Central memory CD4-positive, alpha-beta T cell (primary cell): ENCODE measurements around the gene KRTAP10-8.
"Not testable (repeated sequence)": the region's sequence is repeated elsewhere in the genome, so short reads cannot be mapped to it uniquely, and the experiment has no call there.

ENCODE experiments used
- DNase-seq: peaks from one replicate; pipeline ENCODE4 v3.0.0; 2022

The KRTAP10-8 gene

GRCh38 chr21:44618909-44619308, 7.0 kb downstream of the KRTAP10-8 start:
- peak; percentile 73 for DNase-seq

DNA sequence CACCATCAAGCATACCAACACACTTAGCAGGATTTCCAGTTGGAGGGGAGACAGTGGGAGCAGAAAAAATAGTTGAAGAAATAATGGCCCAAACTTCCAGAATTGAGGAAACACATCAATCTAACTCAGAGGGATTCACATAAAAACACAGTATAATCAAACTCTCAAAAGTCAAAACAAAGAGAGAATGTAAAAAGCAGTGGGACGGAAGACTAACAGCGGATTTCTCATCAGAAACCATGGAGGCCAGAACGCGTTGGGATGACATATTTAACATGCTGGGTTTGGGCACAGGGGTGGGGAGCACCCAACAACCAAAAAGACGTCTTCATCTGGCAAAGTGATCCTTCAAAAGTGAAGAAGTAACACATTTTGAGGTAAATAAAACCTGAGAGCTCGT, 8.0 kb downstream of the KRTAP10-8 start:
- no peak for DNase-seq

- DNase-seq: no peak
Observed at GRCh38 chr21:44623575-44623974, 11.7 kb downstream of the KRTAP10-8 start.

DNA sequence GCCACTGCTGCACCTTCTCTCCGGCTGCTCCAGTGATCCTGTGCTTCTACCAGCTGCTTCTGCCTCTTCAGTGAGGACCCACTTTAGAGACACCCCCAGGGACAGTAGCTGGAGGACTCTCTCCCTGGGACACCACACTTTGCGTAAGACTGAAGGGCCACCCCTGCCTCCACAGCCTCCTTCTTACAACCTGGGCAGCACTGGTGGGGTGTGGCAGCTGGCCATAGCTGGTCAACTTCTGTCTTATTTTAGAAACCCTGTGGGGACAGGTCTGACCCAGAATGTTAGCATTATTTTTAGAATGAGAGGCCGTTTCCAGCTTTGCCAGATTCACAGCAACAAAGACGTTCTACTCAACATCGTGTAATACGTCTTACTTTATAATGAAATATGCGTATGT, 13.9 kb downstream of the KRTAP10-8 start:
- DNase-seq: no peak

DNA sequence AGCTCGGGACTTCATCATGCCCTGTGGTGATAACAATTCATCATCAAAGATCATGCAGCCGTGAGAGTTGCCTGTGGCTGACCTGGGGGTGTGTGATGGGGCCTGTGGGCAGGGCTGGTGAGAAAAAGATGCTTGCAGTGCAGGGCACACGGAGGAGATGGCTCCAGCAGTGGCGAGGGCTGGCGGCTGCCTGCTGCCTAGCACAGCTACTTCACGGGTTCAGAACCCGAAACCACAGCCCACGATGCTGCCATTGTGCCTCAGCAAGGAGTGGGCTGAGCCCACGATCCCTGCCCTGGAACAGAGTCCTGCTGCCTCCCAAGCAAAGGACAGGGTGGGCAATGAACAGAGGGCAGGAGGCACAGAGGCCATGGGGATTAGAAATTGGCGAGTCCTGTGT, 14.4 kb downstream of the KRTAP10-8 start:
- DNase-seq: no peak

DNA sequence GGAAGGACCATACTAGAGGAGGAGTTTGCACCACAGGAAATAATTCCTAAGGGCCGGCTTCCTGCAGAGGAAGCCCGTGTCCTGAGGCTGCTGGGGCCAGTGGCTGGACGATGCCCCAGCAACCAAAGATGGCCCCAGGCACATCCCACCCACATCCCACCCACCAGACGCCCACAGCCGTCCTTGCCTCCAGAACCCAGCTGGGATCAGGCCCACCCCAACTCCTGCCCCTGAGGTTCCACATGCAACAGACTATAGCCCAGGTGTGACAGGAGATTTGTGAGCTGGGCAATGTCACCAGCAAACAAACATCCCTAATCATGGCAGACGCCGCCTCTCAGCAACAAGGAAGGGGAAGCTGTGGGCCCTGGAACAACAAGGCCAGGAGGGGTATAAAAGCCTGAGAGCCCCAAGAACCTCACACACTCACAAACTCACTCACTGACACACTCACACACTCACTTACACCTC, 14.8 kb downstream of the KRTAP10-8 start, which contains the start of gene KRTAP10-9:
KRTAP10-9 (plus strand) TSS at position 421 of the 471 bp plus-strand sequence. CDS start 79 bp downstream, outside the sequence.
- DNase-seq: no peak

GRCh38 chr21:44627181-44627822, 15.4 kb downstream of the KRTAP10-8 start:
- not testable (repeated sequence) for DNase-seq

GRCh38 chr21:44627831-44628233, 16.0 kb downstream of the KRTAP10-8 start:
- DNase-seq: not testable (repeated sequence)

GRCh38 chr21:44628707-44629391, 17.0 kb downstream of the KRTAP10-8 start:
- DNase-seq: no peak

DNA sequence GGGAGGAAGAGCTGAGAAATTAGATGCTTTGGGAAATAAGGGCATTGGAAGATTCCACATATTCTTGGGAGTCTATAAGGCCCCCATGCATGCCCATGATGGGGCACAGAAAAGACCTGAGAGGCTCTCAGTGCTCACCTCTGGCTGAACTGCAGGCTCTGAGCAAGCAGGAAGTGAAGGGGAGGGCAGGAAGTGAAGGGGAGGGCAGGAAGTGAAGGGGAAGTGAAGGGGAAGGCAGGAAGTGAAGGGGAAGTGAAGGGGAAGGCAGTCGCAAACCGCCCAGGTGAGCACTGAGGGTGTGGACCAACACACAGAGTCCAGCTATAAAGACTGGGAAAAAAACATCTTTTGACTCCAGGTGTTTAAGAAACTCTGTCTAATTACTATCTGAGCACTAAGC, 18.6 kb downstream of the KRTAP10-8 start:
- no peak for DNase-seq

DNA sequence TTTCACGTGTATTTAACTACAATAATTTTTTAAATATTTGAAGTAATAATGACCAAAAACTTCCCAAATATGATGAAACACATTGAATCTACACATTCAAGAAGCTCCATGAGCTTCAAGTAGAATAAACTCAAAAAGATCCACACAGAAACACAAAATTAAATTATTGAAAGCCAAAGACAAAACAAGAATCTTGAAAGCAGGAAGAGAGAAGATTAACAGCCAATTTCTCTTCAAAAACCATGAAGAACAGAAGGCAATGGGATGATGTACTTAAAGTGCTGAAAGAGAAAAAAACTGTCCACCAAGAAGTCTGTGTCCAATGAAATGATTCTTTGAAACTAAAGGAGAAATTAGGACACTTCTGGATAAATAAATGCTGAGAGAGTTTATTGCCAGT, 20.2 kb downstream of the KRTAP10-8 start:
- no peak for DNase-seq

- DNase-seq: no peak
Observed at GRCh38 chr21:44636209-44637017, 24.5 kb downstream of the KRTAP10-8 start.

- DNase-seq: no peak
Observed at GRCh38 chr21:44637018-44637850, 25.4 kb downstream of the KRTAP10-8 start, which contains the start of gene KRTAP10-10. Gene KRTAP10-10, plus strand, starts transcription at chr21:44637356. Its CDS starts 62 bp downstream, at chr21:44637418.

GRCh38 chr21:44637851-44638348, 26.0 kb downstream of the KRTAP10-8 start:
- DNase-seq: not testable (repeated sequence)

GRCh38 chr21:44638506-44639330, 26.8 kb downstream of the KRTAP10-8 start:
- not testable (repeated sequence) for DNase-seq

DNA sequence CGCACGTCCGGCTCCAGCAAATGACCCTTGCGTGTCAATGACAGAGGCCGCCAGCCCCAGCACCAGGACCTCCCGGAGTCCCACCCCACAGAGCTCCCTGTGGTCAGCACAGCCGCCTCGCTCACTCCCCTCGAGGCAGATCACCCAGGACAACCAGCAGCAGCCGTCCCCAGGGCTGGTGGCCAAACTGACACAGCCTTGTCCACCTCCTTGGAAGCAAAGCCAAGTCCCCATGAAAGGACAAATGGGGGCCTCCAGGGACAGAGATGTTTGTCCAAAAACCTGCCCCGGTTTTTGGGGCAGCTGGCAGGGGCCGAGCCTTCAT, 27.4 kb downstream of the KRTAP10-8 start:
- no peak for DNase-seq

- no peak for DNase-seq
Observed at GRCh38 chr21:44640761-44641160, 28.9 kb downstream of the KRTAP10-8 start.

GRCh38 chr21:44643741-44644310, 31.9 kb downstream of the KRTAP10-8 start:
- DNase-seq: no peak

- DNase-seq: no peak
Observed at GRCh38 chr21:44644878-44645277, 33.0 kb downstream of the KRTAP10-8 start.

DNA sequence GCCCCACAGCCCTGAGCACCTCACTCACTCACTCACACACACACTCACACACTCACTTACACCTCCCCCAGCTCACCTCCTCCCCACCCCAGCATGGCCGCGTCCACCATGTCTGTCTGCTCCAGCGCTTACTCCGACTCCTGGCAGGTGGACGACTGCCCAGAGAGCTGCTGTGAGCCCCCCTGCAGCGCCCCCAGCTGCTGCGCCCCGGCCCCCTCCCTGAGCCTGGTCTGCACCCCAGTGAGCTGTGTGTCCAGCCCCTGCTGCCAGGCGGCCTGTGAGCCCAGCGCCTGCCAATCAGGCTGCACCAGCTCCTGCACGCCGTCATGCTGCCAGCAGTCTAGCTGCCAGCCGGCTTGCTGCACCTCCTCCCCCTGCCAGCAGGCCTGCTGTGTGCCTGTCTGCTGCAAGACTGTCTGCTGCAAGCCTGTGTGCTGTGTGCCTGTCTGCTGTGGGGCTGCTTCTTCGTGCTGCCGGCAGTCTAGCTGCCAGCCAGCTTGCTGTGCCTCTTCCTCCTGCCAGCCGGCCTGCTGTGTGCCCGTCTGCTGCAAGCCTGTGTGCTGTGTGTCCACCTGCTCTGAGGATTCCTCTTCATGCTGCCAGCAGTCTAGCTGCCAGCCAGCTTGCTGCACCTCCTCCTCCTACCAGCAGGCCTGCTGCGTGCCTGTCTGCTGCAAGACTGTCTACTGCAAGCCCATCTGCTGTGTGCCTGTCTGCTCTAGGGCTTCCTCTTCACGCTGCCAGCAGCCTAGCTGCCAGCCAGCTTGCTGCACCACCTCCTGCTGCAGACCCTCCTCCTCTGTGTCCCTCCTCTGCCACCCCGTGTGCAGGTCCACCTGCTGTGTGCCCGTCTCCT, 34.7 kb downstream of the KRTAP10-8 start, which contains the start of gene KRTAP10-11:
KRTAP10-11 (plus strand) TSS at position 49 of the 856 bp plus-strand sequence; CDS start at position 94, 45 bp downstream.
- DNase-seq: not testable (repeated sequence)
